ENCODE measurements around the gene HOXD10.

- no peak for TF ChIP-seq POLR2A (IDR thresholded peaks at IDR 0.05; ENCODE audit: extremely low read depth, insufficient read length)
- no peak for TF ChIP-seq CTCF (IDR thresholded peaks at IDR 0.05; ENCODE audit: low read depth, low read length)
- TF ChIP-seq MAX (IDR thresholded peaks at IDR 0.05; ENCODE audit: low read depth, low read length), result no peak
- TF ChIP-seq MYC (IDR thresholded peaks at IDR 0.05; ENCODE audit: low read depth, low read length), result no peak
These were observed 43.8 kb downstream of the HOXD10 start for GRCh38 chr2:176160251-176160985.

Measured in NB4 (cell line).